Measurements from ENCODE around the gene NECTIN1. TPM values are rescaled to one million over a fixed set of nuclear protein-coding genes. Genes with fewer than 3 reads are reported as not detected.

The NECTIN1 gene
- total RNA-seq, 1 donor from 2014 or later, result 36.7 TPM

- ChIA-PET CTCF (no interaction called here), POLR2A (no interaction called here)
- no peaks in the 10 kb centered on the region for H3K9me3 Mint-ChIP-seq
- peaks cover 6% of the 10 kb centered on the region for H3K27me3 Mint-ChIP-seq
- no peak overlapping the region for H3K27ac Mint-ChIP-seq
- no peak for TF ChIP-seq CTCF (IDR thresholded peaks at IDR 0.05)
- no peaks in the 10 kb centered on the region for H3K36me3 Mint-ChIP-seq (ENCODE audit: low read depth)
- H3K4me3 Mint-ChIP-seq, result no peak overlapping the region
- intact Hi-C loops (cut with micrococcal nuclease), result no loop called here
- peaks cover 3% of the 10 kb centered on the region for H3K4me1 Mint-ChIP-seq
- no peak for ATAC-seq (ENCODE audit: low read depth)
- DNase-seq, result no peak
Measured at GRCh38 chr11:119618208-119618909, 110.6 kb downstream of the NECTIN1 start.

- ChIA-PET POLR2A (no interaction called here), CTCF (no interaction called here)
- no peak for TF ChIP-seq CTCF (IDR thresholded peaks at IDR 0.05)
- no peak for ATAC-seq (ENCODE audit: low read depth)
- Mint-ChIP-seq H3K36me3 (ENCODE audit: low read depth) (no peaks in the 10 kb centered on the region), H3K4me1 (peaks cover 3% of the 10 kb centered on the region), H3K27ac (no peak overlapping the region), H3K9me3 (no peaks in the 10 kb centered on the region), H3K4me3 (no peak overlapping the region), H3K27me3 (peaks cover 1% of the 10 kb centered on the region)
- intact Hi-C loops (cut with micrococcal nuclease), result no loop called here
- DNase-seq, result no peak
Measured at GRCh38 chr11:119617340-119617713, 111.7 kb downstream of the NECTIN1 start.

GRCh38 chr11:119616586-119617339, 112.2 kb downstream of the NECTIN1 start:
- Mint-ChIP-seq H3K27me3 (peaks cover 1% of the 10 kb centered on the region), H3K36me3 (ENCODE audit: low read depth) (no peaks in the 10 kb centered on the region), H3K9me3 (no peaks in the 10 kb centered on the region), H3K4me1 (peaks cover 3% of the 10 kb centered on the region), H3K4me3 (no peak overlapping the region), H3K27ac (no peak overlapping the region)
- POLR2A ChIA-PET, result no interaction called here
- DNase-seq, result no peak
- no peak for TF ChIP-seq CTCF (IDR thresholded peaks at IDR 0.05)
- ATAC-seq (ENCODE audit: low read depth), result no peak
- intact Hi-C loops (cut with micrococcal nuclease), result no loop called here
- CTCF ChIA-PET, result no interaction called here

- DNase-seq (no peak), ATAC-seq (ENCODE audit: low read depth) (no peak)
- Mint-ChIP-seq H3K27ac (no peak overlapping the region), H3K9me3 (no peaks in the 10 kb centered on the region), H3K4me3 (no peak overlapping the region), H3K4me1 (peaks cover 3% of the 10 kb centered on the region), H3K27me3 (no peaks in the 10 kb centered on the region), H3K36me3 (ENCODE audit: low read depth) (no peaks in the 10 kb centered on the region)
- intact Hi-C loops (cut with micrococcal nuclease), result no loop called here
- ChIA-PET CTCF (no interaction called here), POLR2A (no interaction called here)
- TF ChIP-seq CTCF (IDR thresholded peaks at IDR 0.05), result no peak
Measured at GRCh38 chr11:119615882-119616196, 113.2 kb downstream of the NECTIN1 start.

- ChIA-PET POLR2A (no interaction called here), CTCF (interaction anchor here (1.4 kb wide), 1 partner anchor 9 kb away, joined by 3 read pairs; no protein-coding TSS in a partner anchor)
- H3K4me1 Mint-ChIP-seq, result peaks cover 3% of the 10 kb centered on the region
- no peaks in the 10 kb centered on the region for H3K9me3 Mint-ChIP-seq
- H3K4me3 Mint-ChIP-seq, result no peak overlapping the region
- H3K27ac Mint-ChIP-seq, result no peak overlapping the region
- H3K36me3 Mint-ChIP-seq (ENCODE audit: low read depth), result no peaks in the 10 kb centered on the region
- no peak for ATAC-seq (ENCODE audit: low read depth)
- no peak for DNase-seq
- no peaks in the 10 kb centered on the region for H3K27me3 Mint-ChIP-seq
- intact Hi-C loops (cut with micrococcal nuclease), result no loop called here
- TF ChIP-seq CTCF (IDR thresholded peaks at IDR 0.05), result no peak
Measured at GRCh38 chr11:119615003-119615881, 113.8 kb downstream of the NECTIN1 start.

All from activated B cell treated with CpG ODN at 0.5 μM for 24 hours (primary cell).